HL-60/S4 treated with retinoic acid at 250 ng/mL for 4 days and 3 days (cell line): ENCODE measurements around the gene APC2.
"Not testable (repeated sequence)": the region's sequence is repeated elsewhere in the genome, so short reads cannot be mapped to it uniquely, and the experiment has no call there.

ENCODE experiments used
- in situ Hi-C: fragments of 300-500 bp; cut with MboI; formaldehyde crosslinking; loops from 2 replicates; pipeline ENCODE4 v1.7.0; 2022; ENCODE audit warnings: low sequenced_read_pairs

Gene APC2

GRCh38 chr19:1509602-1510441, 59.9 kb downstream of the APC2 start:
- in situ Hi-C loops: no loop called here

- in situ Hi-C loops: no loop called here
Observed at GRCh38 chr19:1510442-1510806, 60.5 kb downstream of the APC2 start.

- in situ Hi-C loops: no loop called here
Observed at GRCh38 chr19:1510807-1511206, 60.9 kb downstream of the APC2 start.

- in situ Hi-C loops: no loop called here
Observed at GRCh38 chr19:1511318-1512317, 61.7 kb downstream of the APC2 start.

- in situ Hi-C loops: no loop called here
Observed at GRCh38 chr19:1512671-1513498, 63.0 kb downstream of the APC2 start, which contains the start of gene ADAMTSL5. Gene ADAMTSL5 (minus strand): TSS chr19:1513019. CDS start chr19:1510943, 2,076 bp downstream.

- in situ Hi-C loops: no loop called here
Observed at GRCh38 chr19:1513499-1514294, 63.8 kb downstream of the APC2 start.

- in situ Hi-C loops: no loop called here
Observed at GRCh38 chr19:1514295-1514661, 64.4 kb downstream of the APC2 start.

GRCh38 chr19:1514986-1515721, 65.2 kb downstream of the APC2 start:
- in situ Hi-C loops: no loop called here

- in situ Hi-C loops: no loop called here
Observed at GRCh38 chr19:1516395-1516753, 66.5 kb downstream of the APC2 start.

GRCh38 chr19:1518471-1518870, 68.5 kb downstream of the APC2 start:
- in situ Hi-C loops: no loop called here

GRCh38 chr19:1519802-1520201, 69.9 kb downstream of the APC2 start:
- in situ Hi-C loops: not testable (repeated sequence)

- in situ Hi-C loops: no loop called here
Observed at GRCh38 chr19:1520203-1520780, 70.4 kb downstream of the APC2 start.

GRCh38 chr19:1521636-1522035, 71.7 kb downstream of the APC2 start:
- in situ Hi-C loops: no loop called here

- in situ Hi-C loops: no loop called here
Observed at GRCh38 chr19:1522061-1522460, 72.1 kb downstream of the APC2 start.

- in situ Hi-C loops: no loop called here
Observed at GRCh38 chr19:1522838-1523237, 72.9 kb downstream of the APC2 start.
